Measurements from ENCODE around the gene RERG. TPM values are rescaled to one million over a fixed set of nuclear protein-coding genes. Genes with fewer than 3 reads are reported as not detected.

The RERG gene
- total RNA-seq, 6 experiments from 2014 or later, result 0.68 to 2.1 (median 1.0) TPM

GRCh38 chr12:15216036-15216889, 5.0 kb downstream of the RERG start:
- ATAC-seq (no peak), DNase-seq (no peak)
- intact Hi-C loops (cut with DNase I), result no loop called here
- Histone ChIP-seq H3K27ac (no peak overlapping the region), H3K27me3 (no peaks in the 10 kb centered on the region), H3K9me3 (no peaks in the 10 kb centered on the region), H3K36me3 (no peaks in the 10 kb centered on the region), H3K4me3 (no peak overlapping the region), H3K4me1 (peaks cover 0 to 5% (median 2%) of the 10 kb centered on the region in 4 donors)
- 40% methylated on average over 5 of the region's 5 CpGs for WGBS (ENCODE audit: insufficient coverage, low coverage, low lambda C conversion rate, missing lambda C conversion rate)
- TF ChIP-seq, protein P1, sequence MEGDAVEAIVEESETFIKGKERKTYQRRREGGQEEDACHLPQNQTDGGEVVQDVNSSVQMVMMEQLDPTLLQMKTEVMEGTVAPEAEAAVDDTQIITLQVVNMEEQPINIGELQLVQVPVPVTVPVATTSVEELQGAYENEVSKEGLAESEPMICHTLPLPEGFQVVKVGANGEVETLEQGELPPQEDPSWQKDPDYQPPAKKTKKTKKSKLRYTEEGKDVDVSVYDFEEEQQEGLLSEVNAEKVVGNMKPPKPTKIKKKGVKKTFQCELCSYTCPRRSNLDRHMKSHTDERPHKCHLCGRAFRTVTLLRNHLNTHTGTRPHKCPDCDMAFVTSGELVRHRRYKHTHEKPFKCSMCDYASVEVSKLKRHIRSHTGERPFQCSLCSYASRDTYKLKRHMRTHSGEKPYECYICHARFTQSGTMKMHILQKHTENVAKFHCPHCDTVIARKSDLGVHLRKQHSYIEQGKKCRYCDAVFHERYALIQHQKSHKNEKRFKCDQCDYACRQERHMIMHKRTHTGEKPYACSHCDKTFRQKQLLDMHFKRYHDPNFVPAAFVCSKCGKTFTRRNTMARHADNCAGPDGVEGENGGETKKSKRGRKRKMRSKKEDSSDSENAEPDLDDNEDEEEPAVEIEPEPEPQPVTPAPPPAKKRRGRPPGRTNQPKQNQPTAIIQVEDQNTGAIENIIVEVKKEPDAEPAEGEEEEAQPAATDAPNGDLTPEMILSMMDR (IDR thresholded peaks at IDR 0.05), result no peak
- TF ChIP-seq POLR2A (IDR thresholded peaks at IDR 0.05), result no peak

DNA sequence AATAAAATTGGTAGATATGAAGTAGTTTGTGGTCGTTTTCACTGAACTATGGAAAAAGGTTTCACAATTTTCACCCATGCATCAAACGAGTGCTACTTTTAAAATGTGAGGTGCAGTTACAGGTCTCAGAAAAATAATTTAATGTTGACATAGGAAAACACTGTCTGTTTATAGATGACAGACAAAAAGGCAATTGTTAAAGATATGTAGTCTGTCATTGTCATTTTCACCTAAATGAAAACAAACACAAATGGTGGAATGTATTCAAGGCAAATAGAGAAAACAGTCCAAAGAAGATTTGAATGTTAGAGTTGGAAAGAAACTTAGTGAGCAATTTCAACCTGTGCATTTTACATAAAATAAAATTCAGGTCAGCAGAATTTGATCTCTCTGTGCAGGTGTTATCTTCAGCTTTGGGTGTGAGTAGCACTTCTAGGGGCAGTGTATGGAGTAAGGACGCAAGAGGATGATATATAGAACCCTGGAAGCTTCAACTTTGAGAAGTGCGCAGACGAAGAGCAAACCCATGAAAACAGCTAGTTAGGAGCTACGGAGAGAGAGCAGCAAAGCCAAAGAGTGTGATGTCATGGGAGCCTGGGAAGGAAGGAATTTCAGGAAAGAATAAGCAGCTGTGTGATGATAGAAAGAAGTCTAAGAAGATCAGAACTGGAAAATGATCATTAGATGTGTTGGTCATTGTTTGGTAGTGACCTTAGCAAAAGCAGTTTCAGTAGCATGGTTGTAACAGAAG, 6.2 kb downstream of the RERG start:
- Histone ChIP-seq H3K4me1 (no peaks in the 10 kb centered on the region), H3K9me3 (no peaks in the 10 kb centered on the region), H3K27ac (no peak overlapping the region), H3K36me3 (no peaks in the 10 kb centered on the region), H3K4me3 (no peak overlapping the region), H3K27me3 (no peaks in the 10 kb centered on the region)
- 60% methylated on average over 6 of the region's 6 CpGs for WGBS (ENCODE audit: insufficient coverage, low coverage, low lambda C conversion rate, missing lambda C conversion rate)
- no peak for ATAC-seq
- intact Hi-C loops (cut with DNase I), result no loop called here
- no peak for DNase-seq
- TF ChIP-seq, protein P1 (IDR thresholded peaks at IDR 0.05), result no peak
- no peak for TF ChIP-seq POLR2A (IDR thresholded peaks at IDR 0.05)

DNA sequence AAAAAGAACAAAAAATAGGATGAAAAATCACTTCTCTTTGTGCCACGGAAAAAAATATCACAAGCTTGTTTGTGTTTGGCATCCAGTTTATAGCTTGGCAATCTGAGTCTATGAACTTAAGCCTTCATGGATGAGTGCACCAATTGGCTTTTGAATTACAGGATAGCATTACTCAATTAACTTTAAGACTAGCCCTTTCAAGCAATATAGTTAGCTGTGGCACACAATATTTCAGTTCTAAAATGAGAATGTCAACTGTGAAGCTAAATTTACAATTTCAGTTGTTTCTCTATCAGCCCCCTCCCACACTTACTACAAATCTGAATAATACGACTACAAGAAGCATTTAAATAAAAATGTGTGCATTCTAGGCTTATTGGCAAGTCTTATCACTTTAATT, 8.3 kb downstream of the RERG start:
- 55% methylated on average over 2 of the region's 2 CpGs for WGBS (ENCODE audit: insufficient coverage, low coverage, low lambda C conversion rate, missing lambda C conversion rate)
- intact Hi-C loops (cut with DNase I), result no loop called here
- TF ChIP-seq, protein P1 (IDR thresholded peaks at IDR 0.05), result no peak
- no peak for TF ChIP-seq POLR2A (IDR thresholded peaks at IDR 0.05)
- Histone ChIP-seq H3K27ac (no peak overlapping the region), H3K4me1 (no peaks in the 10 kb centered on the region), H3K4me3 (no peak overlapping the region), H3K36me3 (no peaks in the 10 kb centered on the region), H3K27me3 (no peaks in the 10 kb centered on the region), H3K9me3 (no peaks in the 10 kb centered on the region)
- ATAC-seq (no peak), DNase-seq (no peak)

DNA sequence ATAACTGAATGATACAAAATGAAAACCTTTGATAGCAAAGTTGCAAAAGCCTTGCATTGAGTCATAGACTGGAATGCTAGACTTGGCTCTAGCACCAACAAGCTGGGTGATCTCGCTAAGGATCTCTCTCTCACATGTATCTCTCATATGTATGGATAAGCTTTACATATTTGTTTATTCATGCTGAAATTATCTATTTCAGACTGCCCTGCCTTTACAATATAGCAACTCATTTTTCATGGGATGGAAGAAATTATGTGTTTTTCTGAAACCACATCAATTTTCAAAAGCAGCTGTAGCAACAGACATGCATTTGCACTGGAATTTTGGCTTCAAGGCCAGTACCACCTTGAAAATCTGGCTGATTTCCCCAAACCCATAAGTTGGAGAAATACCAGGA, 11.4 kb downstream of the RERG start:
- no peak for TF ChIP-seq POLR2A (IDR thresholded peaks at IDR 0.05)
- TF ChIP-seq, protein P1 (IDR thresholded peaks at IDR 0.05), result no peak
- no peak for ATAC-seq
- intact Hi-C loops (cut with DNase I), result no loop called here

More for the DNA sequence above, 11.4 kb downstream of the RERG start:
- Histone ChIP-seq H3K27me3 (no peaks in the 10 kb centered on the region), H3K4me1 (no peaks in the 10 kb centered on the region), H3K9me3 (no peaks in the 10 kb centered on the region), H3K36me3 (no peaks in the 10 kb centered on the region), H3K4me3 (no peak overlapping the region), H3K27ac (no peak overlapping the region)
- no peak for DNase-seq
- WGBS (ENCODE audit: insufficient coverage, low coverage, low lambda C conversion rate, missing lambda C conversion rate), result 62% methylated on average over 1 of the region's 1 CpG

Measured in right lobe of liver (tissue), 6 donors.